Measurements from ENCODE around the gene TBX5. TPM values are rescaled to one million over a fixed set of nuclear protein-coding genes. Genes with fewer than 3 reads are reported as not detected.

Gene TBX5
- total RNA-seq, 3 donors from 2014 or later: not detected

DNA sequence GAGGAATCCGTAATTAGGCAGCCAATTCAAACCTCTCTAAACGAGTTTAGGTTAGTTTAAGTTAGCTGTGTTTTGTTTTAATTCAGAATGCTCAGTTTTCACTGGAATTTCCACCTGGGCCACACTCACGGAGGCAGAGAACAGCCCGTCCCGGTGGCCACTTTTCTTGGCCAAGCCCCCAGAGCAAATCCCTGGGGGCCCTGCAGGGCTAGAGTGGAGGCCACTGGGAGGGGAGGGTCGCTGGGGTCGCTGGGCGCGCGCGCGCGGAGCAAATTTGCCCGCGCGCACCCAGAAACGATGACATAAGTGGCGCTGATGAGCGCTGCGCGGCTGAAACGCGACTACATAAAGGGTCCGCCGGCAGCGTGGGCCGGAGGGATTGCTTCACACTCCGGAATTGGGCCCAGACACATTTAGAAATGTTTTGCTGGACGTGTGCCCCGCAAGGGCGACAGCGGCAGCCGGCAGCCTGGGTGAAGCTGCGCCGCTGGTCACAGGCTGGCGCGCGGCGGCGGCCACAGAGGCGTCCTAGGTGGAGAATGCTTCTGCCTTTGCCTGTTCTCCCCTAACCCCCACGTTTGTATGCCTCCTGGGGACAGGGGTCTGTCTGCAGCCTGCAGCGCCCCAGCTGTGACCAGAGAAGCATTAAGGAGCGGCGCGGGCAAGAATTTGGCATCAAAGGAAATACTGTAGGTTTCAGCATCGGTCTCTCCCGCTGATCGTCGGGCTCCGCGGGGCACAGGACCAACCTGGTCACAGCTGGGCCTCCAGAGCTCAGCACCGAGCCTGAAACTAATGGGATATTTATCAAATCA is 37.9 kb upstream of the TBX5 start:
- Histone ChIP-seq H3K36me3 (ENCODE audit: low read depth) (no peaks in the 10 kb centered on the region), H3K4me3 (no peak overlapping the region), H3K4me1 (ENCODE audit: low read depth) (no peaks in the 10 kb centered on the region), H3K9me3 (no peaks in the 10 kb centered on the region)
- DNase-seq: no peak
- ATAC-seq: no peak
- TF ChIP-seq, protein P1, sequence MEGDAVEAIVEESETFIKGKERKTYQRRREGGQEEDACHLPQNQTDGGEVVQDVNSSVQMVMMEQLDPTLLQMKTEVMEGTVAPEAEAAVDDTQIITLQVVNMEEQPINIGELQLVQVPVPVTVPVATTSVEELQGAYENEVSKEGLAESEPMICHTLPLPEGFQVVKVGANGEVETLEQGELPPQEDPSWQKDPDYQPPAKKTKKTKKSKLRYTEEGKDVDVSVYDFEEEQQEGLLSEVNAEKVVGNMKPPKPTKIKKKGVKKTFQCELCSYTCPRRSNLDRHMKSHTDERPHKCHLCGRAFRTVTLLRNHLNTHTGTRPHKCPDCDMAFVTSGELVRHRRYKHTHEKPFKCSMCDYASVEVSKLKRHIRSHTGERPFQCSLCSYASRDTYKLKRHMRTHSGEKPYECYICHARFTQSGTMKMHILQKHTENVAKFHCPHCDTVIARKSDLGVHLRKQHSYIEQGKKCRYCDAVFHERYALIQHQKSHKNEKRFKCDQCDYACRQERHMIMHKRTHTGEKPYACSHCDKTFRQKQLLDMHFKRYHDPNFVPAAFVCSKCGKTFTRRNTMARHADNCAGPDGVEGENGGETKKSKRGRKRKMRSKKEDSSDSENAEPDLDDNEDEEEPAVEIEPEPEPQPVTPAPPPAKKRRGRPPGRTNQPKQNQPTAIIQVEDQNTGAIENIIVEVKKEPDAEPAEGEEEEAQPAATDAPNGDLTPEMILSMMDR (IDR thresholded peaks at IDR 0.05): no peak
- intact Hi-C loops (cut with DNase I, micrococcal nuclease): no loop called here

DNA sequence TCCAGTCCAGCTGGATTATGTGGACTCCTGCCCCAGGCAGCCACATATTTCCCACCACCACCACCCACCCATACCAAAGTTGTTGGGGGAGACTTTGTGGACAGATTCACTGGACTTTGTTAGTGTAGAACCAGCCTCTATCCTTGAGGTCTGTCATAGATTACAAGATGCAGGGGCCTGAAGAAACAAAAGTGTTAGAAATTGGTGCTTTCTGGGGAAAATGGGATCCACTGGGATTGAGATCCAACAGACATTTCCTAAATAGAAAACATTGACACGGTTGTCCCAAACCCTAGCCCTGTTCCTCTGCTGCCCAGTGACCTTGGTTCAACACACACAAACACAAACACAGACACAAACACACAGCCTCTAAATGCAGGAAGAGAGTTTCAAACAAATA is 36.6 kb upstream of the TBX5 start:
- ATAC-seq: no peak

DNA sequence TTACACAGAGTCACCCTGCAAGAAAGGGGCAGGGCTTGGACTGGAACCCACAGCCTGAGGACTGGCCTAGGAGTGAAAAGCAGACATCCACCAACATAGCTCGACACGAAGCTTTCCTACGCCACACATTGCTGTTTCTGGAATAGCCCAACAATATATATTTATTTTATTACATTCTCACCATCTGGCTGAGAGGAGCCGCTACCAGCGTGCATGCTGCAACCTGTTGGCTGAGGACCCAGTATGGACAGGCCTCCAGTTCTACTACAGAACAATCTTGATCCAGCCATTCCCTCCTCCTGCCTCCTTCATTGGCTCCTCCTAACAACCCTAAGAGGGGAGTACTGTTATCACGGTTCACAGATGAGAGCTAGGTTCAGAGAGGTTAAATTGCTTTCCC is 35.6 kb upstream of the TBX5 start:
- Histone ChIP-seq H3K9me3 (no peaks in the 10 kb centered on the region), H3K4me1 (ENCODE audit: low read depth) (no peaks in the 10 kb centered on the region), H3K36me3 (ENCODE audit: low read depth) (no peaks in the 10 kb centered on the region), H3K4me3 (no peak overlapping the region)
- DNase-seq: no peak
- intact Hi-C loops (cut with DNase I, micrococcal nuclease): no loop called here
- TF ChIP-seq, protein P1 (IDR thresholded peaks at IDR 0.05): no peak
- no peak for ATAC-seq

More for the DNA sequence above, 36.6 kb upstream of the TBX5 start:
- Histone ChIP-seq H3K4me3 (no peak overlapping the region), H3K9me3 (no peaks in the 10 kb centered on the region), H3K4me1 (ENCODE audit: low read depth) (no peaks in the 10 kb centered on the region), H3K36me3 (ENCODE audit: low read depth) (no peaks in the 10 kb centered on the region)
- no peak for DNase-seq
- TF ChIP-seq, protein P1 (IDR thresholded peaks at IDR 0.05): no peak
- intact Hi-C loops (cut with DNase I, micrococcal nuclease): no loop called here

DNA sequence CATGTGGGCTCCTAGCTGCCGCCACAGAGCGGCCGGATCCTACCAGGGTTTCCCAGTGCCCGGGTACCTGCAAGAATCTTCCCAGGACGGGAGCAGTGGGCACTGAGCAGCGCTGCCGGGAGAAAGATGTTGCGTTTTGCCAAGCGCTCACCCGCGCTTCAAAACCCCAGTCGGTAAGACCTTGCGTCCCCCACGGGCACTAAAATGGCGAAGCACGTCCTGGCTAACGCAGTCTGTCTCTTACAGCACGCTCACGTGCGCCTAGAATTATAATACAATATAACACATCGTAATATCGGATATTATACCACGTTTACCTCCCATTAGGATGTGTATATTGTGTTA is 35.1 kb upstream of the TBX5 start:
- TF ChIP-seq, protein P1 (IDR thresholded peaks at IDR 0.05): no peak
- intact Hi-C loops (cut with DNase I, micrococcal nuclease): no loop called here
- DNase-seq: no peak
- no peaks in the 10 kb centered on the region for H3K36me3 ChIP-seq (ENCODE audit: low read depth)
- no peak overlapping the region for H3K4me3 ChIP-seq
- ATAC-seq: no peak
- H3K4me1 ChIP-seq (ENCODE audit: low read depth): no peaks in the 10 kb centered on the region
- no peaks in the 10 kb centered on the region for H3K9me3 ChIP-seq

DNA sequence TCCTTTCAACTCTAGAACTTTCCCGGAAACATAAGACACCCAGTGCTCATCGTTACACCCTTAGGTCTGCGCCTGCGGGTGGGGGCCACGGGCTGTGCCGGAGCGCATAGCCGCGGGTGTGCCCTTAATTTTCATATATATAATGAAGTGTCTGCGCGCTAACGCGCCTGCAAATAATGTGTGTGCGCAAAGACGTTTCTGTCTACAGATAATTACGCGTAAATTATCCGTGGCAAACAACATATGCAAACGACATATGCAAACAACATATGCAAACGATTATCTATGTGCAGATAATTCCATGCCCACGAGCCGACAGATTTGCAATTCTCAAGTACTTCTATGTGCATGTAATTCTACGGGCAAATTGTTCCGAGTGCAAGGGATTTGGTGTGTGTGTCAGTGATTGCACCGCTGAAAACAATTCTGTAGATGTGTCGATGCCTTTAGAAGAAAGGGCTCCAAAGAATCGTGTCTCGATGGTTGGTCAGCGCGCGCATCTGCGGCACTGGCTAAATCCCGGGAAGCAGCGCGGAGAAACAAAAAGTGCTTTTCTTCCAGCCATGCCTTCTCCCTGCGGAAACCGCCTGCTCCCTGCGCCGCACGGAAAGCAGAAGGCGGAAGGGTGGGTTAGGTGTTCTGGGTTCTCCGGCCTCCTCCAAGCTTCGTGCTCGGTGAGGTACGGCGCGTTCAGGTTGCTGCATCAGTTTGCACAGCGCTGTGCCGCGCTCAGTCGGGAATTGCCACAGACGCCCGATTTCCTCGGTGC is 34.5 kb upstream of the TBX5 start:
- DNase-seq (no peak), ATAC-seq (no peak)
- no peaks in the 10 kb centered on the region for H3K36me3 ChIP-seq (ENCODE audit: low read depth)
- H3K4me3 ChIP-seq: no peak overlapping the region
- intact Hi-C loops (cut with DNase I, micrococcal nuclease): no loop called here
- TF ChIP-seq, protein P1 (IDR thresholded peaks at IDR 0.05): no peak
- no peaks in the 10 kb centered on the region for H3K4me1 ChIP-seq (ENCODE audit: low read depth)
- no peaks in the 10 kb centered on the region for H3K9me3 ChIP-seq

All from mucosa of descending colon (tissue), 3 donors.